ENCODE results near the gene METTL1.
A peak's percentile ranks its signal among the peaks of the same experiment; 100 is the strongest.
"Not testable (repeated sequence)": the region's sequence is repeated elsewhere in the genome, so short reads cannot be mapped to it uniquely, and the experiment has no call there.

METTL1 gene

GRCh38 chr12:57771873-57772428 is at the start of gene METTL1:
METTL1 (minus strand) TSS chr12:57772105; CDS start chr12:57772083, 22 bp downstream.
- CTCF ChIA-PET: interaction anchor here (0.7 to 1.9 kb wide), 6 partner anchors 9 to 134 kb away, joined by 3 to 8 read pairs (median 4); no protein-coding TSS in a partner anchor

GRCh38 chr12:57821015-57821414 is 49.1 kb upstream of the METTL1 start:
- H3K4me3 Mint-ChIP-seq, H3K4me1 Mint-ChIP-seq, CTCF ChIA-PET, DNase-seq, H3K9me3 Mint-ChIP-seq, H3K27me3 Mint-ChIP-seq, H3K27ac Mint-ChIP-seq: not testable (repeated sequence)
- peaks cover 56% of the 10 kb centered on the region for H3K36me3 Mint-ChIP-seq

More at GRCh38 chr12:57771873-57772428, at the start of gene METTL1:
- peak within 1 kb of the TSS; percentile 97 for H3K27ac Mint-ChIP-seq
- peaks cover 23% of the 10 kb centered on the region for H3K36me3 Mint-ChIP-seq
- H3K4me1 Mint-ChIP-seq: peaks cover 33% of the 10 kb centered on the region
- H3K4me3 Mint-ChIP-seq: peak within 1 kb of the TSS; percentile 94
- H3K27me3 Mint-ChIP-seq: peaks cover 19% of the 10 kb centered on the region
- peak; percentile 97 for DNase-seq
- H3K9me3 Mint-ChIP-seq: no peaks in the 10 kb centered on the region

GRCh38 chr12:57820119-57820518 is 48.2 kb upstream of the METTL1 start:
- H3K4me1 Mint-ChIP-seq, H3K27ac Mint-ChIP-seq, H3K4me3 Mint-ChIP-seq, H3K9me3 Mint-ChIP-seq, CTCF ChIA-PET, H3K27me3 Mint-ChIP-seq, DNase-seq: not testable (repeated sequence)
- H3K36me3 Mint-ChIP-seq: peaks cover 49% of the 10 kb centered on the region

- H3K36me3 Mint-ChIP-seq: peaks cover 29% of the 10 kb centered on the region
- not testable (repeated sequence) for H3K9me3 Mint-ChIP-seq, H3K4me1 Mint-ChIP-seq, H3K27me3 Mint-ChIP-seq, H3K27ac Mint-ChIP-seq, DNase-seq, H3K4me3 Mint-ChIP-seq
- CTCF ChIA-PET: interaction anchor here (1.3 to 3.2 kb wide), 3 partner anchors 14 to 20 kb away, joined by 3 to 12 read pairs (median 8); no protein-coding TSS in a partner anchor
These were observed 46.1 kb upstream of the METTL1 start for GRCh38 chr12:57817990-57818331.

GRCh38 chr12:57817261-57817989 is 45.5 kb upstream of the METTL1 start:
- H3K27ac Mint-ChIP-seq: no peak overlapping the region
- H3K4me1 Mint-ChIP-seq: no peaks in the 10 kb centered on the region
- H3K27me3 Mint-ChIP-seq: no peaks in the 10 kb centered on the region
- no peak for DNase-seq
- CTCF ChIA-PET: interaction anchor here (1.6 to 3.2 kb wide), 2 partner anchors 15 kb away, joined by 8 to 12 read pairs; no protein-coding TSS in a partner anchor
- H3K36me3 Mint-ChIP-seq: peaks cover 26% of the 10 kb centered on the region
- no peak overlapping the region for H3K4me3 Mint-ChIP-seq
- no peaks in the 10 kb centered on the region for H3K9me3 Mint-ChIP-seq

GRCh38 chr12:57816855-57817151 is 44.9 kb upstream of the METTL1 start:
- CTCF ChIA-PET: interaction anchor here (3.2 kb wide), 1 partner anchor 14 kb away, joined by 12 read pairs; no protein-coding TSS in a partner anchor
- H3K4me1 Mint-ChIP-seq: no peaks in the 10 kb centered on the region
- H3K27me3 Mint-ChIP-seq: no peaks in the 10 kb centered on the region
- H3K36me3 Mint-ChIP-seq: peaks cover 22% of the 10 kb centered on the region
- H3K9me3 Mint-ChIP-seq: no peaks in the 10 kb centered on the region
- DNase-seq: no peak
- H3K27ac Mint-ChIP-seq: no peak overlapping the region
- no peak overlapping the region for H3K4me3 Mint-ChIP-seq

- Mint-ChIP-seq H3K36me3 (peaks cover 17% of the 10 kb centered on the region), H3K4me1 (no peaks in the 10 kb centered on the region)
These were observed 44.3 kb upstream of the METTL1 start for GRCh38 chr12:57816001-57816854.

GRCh38 chr12:57815177-57816000 is 43.5 kb upstream of the METTL1 start:
- DNase-seq: no peak
- no peak overlapping the region for H3K4me3 Mint-ChIP-seq
- H3K9me3 Mint-ChIP-seq: no peaks in the 10 kb centered on the region
- CTCF ChIA-PET: interaction anchor here (0.8 to 1.5 kb wide), 2 partner anchors 13 to 32 kb away, joined by 3 to 6 read pairs; partner anchors contain the start of gene TSFM
- H3K27ac Mint-ChIP-seq: no peak overlapping the region
- H3K27me3 Mint-ChIP-seq: no peaks in the 10 kb centered on the region
- H3K36me3 Mint-ChIP-seq: peaks cover 9% of the 10 kb centered on the region
- no peaks in the 10 kb centered on the region for H3K4me1 Mint-ChIP-seq

More at GRCh38 chr12:57816001-57816854, 44.3 kb upstream of the METTL1 start:
- Mint-ChIP-seq H3K4me3 (no peak overlapping the region), H3K9me3 (no peaks in the 10 kb centered on the region), H3K27ac (peak overlapping the region; percentile 38), H3K27me3 (no peaks in the 10 kb centered on the region)
- DNase-seq: no peak
- CTCF ChIA-PET: interaction anchor here (0.8 to 1.5 kb wide), 2 partner anchors 33 to 90 kb away, joined by 3 to 6 read pairs; partner anchors contain the start of gene TSFM

GRCh38 chr12:57813971-57814772 is 42.3 kb upstream of the METTL1 start:
- DNase-seq: no peak
- no peaks in the 10 kb centered on the region for H3K9me3 Mint-ChIP-seq
- H3K4me3 Mint-ChIP-seq: no peak overlapping the region
- H3K27me3 Mint-ChIP-seq: no peaks in the 10 kb centered on the region
- H3K27ac Mint-ChIP-seq: no peak overlapping the region
- peaks cover 9% of the 10 kb centered on the region for H3K36me3 Mint-ChIP-seq
- no peaks in the 10 kb centered on the region for H3K4me1 Mint-ChIP-seq
- CTCF ChIA-PET: interaction anchor here (1.4 to 2.8 kb wide), 2 partner anchors 10 to 12 kb away, joined by 4 to 13 read pairs; no protein-coding TSS in a partner anchor

- Mint-ChIP-seq H3K4me3 (no peak overlapping the region), H3K4me1 (no peaks in the 10 kb centered on the region), H3K36me3 (peaks cover 1% of the 10 kb centered on the region), H3K27me3 (no peaks in the 10 kb centered on the region), H3K9me3 (no peaks in the 10 kb centered on the region), H3K27ac (no peak overlapping the region)
- DNase-seq: no peak
- CTCF ChIA-PET: interaction anchor here (1.1 to 2.8 kb wide), 3 partner anchors 10 to 91 kb away, joined by 4 to 13 read pairs (median 4); no protein-coding TSS in a partner anchor
These were observed 41.4 kb upstream of the METTL1 start for GRCh38 chr12:57813111-57813970.

GRCh38 chr12:57811028-57811755 is 39.3 kb upstream of the METTL1 start:
- CTCF ChIA-PET: interaction anchor here (1.0 to 2.8 kb wide), 2 partner anchors 7 to 94 kb away, joined by 3 to 13 read pairs; no protein-coding TSS in a partner anchor
- no peaks in the 10 kb centered on the region for H3K27me3 Mint-ChIP-seq
- no peak for DNase-seq
- no peak overlapping the region for H3K27ac Mint-ChIP-seq
- no peak overlapping the region for H3K4me3 Mint-ChIP-seq
- H3K9me3 Mint-ChIP-seq: no peaks in the 10 kb centered on the region
- no peaks in the 10 kb centered on the region for H3K36me3 Mint-ChIP-seq
- H3K4me1 Mint-ChIP-seq: no peaks in the 10 kb centered on the region

GRCh38 chr12:57810450-57810849 is 38.5 kb upstream of the METTL1 start:
- Mint-ChIP-seq H3K4me3 (no peak overlapping the region), H3K27me3 (no peaks in the 10 kb centered on the region), H3K9me3 (no peaks in the 10 kb centered on the region), H3K4me1 (no peaks in the 10 kb centered on the region), H3K36me3 (no peaks in the 10 kb centered on the region), H3K27ac (no peak overlapping the region)
- no peak for DNase-seq
- CTCF ChIA-PET: interaction anchor here (1.0 kb wide), 1 partner anchor 94 kb away, joined by 3 read pairs; no protein-coding TSS in a partner anchor

Data from activated naive CD4-positive, alpha-beta T cell treated with anti-CD3 and anti-CD28 coated beads, Interleukin-2, amount 10 ng/mL, durations not matched to agents 7 days and 5 days (primary cell).